Measurements from ENCODE around the gene EGFL7. TPM values are rescaled to one million over a fixed set of nuclear protein-coding genes. Genes with fewer than 3 reads are reported as not detected.
A peak's percentile ranks its signal among the peaks of the same experiment; 100 is the strongest.

Gene EGFL7
- total RNA-seq, 4 donors from 2014 or later: 38.8 to 81.0 (median 56.4) TPM

DNA sequence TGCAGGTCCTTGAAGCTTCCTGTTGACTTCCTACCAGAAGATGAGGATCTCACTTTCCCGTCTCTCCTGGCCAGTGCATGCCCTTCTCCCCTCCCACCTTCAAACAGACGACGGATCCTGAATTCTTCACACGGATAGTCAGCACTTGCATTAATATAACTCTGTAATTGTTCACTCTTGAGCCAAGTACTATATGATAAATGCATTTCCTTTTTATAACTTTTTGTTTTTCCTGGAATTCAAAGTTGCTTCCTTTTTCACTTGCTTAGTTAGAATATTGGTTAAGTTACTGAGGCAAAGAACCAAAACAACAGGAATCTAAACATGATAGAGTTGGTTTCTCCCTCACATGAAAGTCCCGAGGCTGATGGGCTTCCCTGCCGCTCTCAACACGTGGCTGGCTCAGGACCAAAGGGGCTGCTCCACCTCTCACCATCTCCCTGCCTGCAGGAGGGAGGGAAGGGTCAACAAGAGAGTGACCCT, 20.2 kb upstream of the EGFL7 start:
- Histone ChIP-seq H3K9me3 (no peaks in the 10 kb centered on the region), H3K4me1 (peaks cover 0 to 22% (median 12%) of the 10 kb centered on the region in 3 donors), H3K27me3 (peaks cover 56% of the 10 kb centered on the region), H3K36me3 (no peaks in the 10 kb centered on the region), H3K27ac (no peak overlapping the region), H3K4me3 (no peak overlapping the region)
- 19 to 37% methylated on average over 5 to 7 of the region's 7 CpGs for WGBS, 2 donors (ENCODE audit: low coverage in 1 of 2)
- TF ChIP-seq, protein P1, sequence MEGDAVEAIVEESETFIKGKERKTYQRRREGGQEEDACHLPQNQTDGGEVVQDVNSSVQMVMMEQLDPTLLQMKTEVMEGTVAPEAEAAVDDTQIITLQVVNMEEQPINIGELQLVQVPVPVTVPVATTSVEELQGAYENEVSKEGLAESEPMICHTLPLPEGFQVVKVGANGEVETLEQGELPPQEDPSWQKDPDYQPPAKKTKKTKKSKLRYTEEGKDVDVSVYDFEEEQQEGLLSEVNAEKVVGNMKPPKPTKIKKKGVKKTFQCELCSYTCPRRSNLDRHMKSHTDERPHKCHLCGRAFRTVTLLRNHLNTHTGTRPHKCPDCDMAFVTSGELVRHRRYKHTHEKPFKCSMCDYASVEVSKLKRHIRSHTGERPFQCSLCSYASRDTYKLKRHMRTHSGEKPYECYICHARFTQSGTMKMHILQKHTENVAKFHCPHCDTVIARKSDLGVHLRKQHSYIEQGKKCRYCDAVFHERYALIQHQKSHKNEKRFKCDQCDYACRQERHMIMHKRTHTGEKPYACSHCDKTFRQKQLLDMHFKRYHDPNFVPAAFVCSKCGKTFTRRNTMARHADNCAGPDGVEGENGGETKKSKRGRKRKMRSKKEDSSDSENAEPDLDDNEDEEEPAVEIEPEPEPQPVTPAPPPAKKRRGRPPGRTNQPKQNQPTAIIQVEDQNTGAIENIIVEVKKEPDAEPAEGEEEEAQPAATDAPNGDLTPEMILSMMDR (IDR thresholded peaks at IDR 0.05): no peak
- TF ChIP-seq POLR2A (IDR thresholded peaks at IDR 0.05) (no peak), POLR2AphosphoS5 (IDR thresholded peaks at IDR 0.05) (peak; percentile 40)
- ATAC-seq: no peak

DNA sequence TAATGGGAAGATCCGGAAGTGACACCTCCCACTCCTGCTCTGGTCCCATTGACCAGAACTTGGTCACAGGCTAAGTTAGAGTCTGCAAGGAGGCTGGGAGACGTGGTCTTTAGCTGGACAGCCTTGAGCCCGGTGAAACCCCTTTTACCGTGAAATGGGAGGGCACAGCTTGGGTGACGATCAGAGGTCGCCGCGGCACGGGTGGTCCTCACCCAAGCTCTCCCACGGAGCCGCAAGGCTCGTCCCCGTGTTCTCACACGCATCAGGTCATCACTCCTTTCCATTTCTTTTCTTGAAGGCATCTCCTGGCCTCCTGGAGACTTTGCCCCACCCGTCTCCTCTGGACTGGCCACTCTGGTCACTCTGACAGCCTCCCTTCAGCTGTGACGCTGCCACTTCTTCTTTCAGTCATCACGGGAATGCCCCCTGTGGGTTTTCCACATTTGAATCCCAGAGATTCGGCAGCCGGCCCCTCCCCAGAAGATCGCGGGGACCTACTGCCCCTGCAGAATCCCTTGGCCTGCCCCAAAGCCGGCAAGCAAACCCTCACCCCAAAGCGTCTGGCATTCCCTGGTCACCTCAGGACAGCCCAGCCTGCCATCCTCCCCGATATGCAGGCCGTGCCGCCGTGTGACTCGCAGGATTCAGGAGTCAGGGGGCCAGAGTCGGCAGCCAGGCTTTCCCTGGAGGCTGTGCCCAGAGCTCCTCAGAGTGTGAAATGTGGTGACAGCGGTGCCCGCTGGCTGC, 18.9 kb upstream of the EGFL7 start:
- Histone ChIP-seq H3K9me3 (no peaks in the 10 kb centered on the region), H3K4me1 (peaks cover 0 to 22% (median 12%) of the 10 kb centered on the region in 3 donors), H3K27me3 (peaks cover 56% of the 10 kb centered on the region), H3K27ac (peak overlapping the region in 3 of 4 donors; percentile 72 to 75 (median 72)), H3K36me3 (no peaks in the 10 kb centered on the region), H3K4me3 (peak overlapping the region in 1 of 2 donors; percentile 35)
- ATAC-seq: no peak
- 57 to 59% methylated on average over 12 to 13 of the region's 31 CpGs for WGBS, 2 donors (ENCODE audit: low coverage in 1 of 2)
- TF ChIP-seq, protein P1 (IDR thresholded peaks at IDR 0.05): no peak
- no peak for TF ChIP-seq EP300 (IDR thresholded peaks at IDR 0.05)

DNA sequence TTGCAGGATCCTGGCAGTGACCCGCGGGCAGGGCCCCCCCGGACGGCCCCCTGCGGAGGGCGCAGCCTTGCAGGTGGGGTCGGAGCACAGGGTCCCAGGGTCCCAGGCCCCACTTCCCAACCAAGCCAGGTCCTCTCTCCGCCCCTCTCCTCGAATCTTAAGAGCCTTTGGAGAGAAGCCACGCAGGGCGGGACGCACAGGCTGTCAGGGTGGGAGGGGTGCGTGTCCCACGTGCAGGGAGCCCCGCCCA, 18.4 kb upstream of the EGFL7 start:
- peaks cover 56% of the 10 kb centered on the region for H3K27me3 ChIP-seq
- TF ChIP-seq, protein P1 (IDR thresholded peaks at IDR 0.05): no peak
- TF ChIP-seq POLR2AphosphoS5 (IDR thresholded peaks at IDR 0.05): no peak
- TF ChIP-seq POLR2A (IDR thresholded peaks at IDR 0.05): no peak
- TF ChIP-seq EP300 (IDR thresholded peaks at IDR 0.05): no peak
- no peaks in the 10 kb centered on the region for H3K36me3 ChIP-seq
- peak overlapping the region in 3 of 4 donors; percentile 72 to 75 (median 72) for H3K27ac ChIP-seq
- no CpG with 5 or more reads among the region's 15 CpGs for WGBS, 2 donors (ENCODE audit: low coverage in 1 of 2)
- peak overlapping the region in 1 of 2 donors; percentile 35 for H3K4me3 ChIP-seq
- no peaks in the 10 kb centered on the region for H3K9me3 ChIP-seq
- peaks cover 0 to 22% (median 12%) of the 10 kb centered on the region in 3 donors for H3K4me1 ChIP-seq
- no peak for ATAC-seq

DNA sequence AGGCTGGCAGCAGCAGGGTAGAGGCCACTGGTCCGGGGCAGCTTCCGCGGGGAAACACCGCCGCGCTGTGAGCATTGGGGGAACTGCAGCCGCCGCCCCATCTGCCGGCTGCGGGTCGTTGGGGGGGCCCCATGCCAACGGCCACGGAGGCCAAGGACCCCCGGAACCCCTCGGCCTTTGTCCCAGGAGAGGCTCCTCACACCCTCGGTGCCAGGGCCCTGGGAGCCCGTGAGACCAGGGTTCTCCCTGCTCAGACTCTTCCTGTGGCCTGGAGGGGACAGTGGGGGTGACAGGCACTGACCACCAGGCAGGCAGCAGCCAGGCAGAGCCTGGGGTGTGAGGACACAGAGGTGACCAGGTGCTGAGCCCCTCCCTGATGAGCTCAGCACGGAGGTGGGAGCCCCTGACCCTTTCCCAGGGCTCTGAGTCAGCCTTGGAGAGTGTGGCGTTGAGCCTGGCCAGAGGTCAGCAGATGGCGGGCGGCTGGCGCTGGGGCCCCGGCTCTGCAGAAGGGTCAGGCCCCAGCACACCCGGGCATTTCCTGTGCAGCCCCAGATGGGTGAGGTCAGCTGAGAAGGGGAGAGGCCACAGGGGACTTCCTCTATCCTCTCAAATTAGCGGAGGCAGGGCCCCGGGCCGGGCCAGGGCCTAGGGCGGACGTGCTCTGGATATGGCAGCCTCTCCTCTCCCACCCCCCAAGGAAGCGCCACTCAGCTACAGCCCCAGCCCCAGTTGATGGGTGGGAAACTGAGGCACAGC, 17.9 kb upstream of the EGFL7 start:
- peaks cover 0 to 22% (median 12%) of the 10 kb centered on the region in 3 donors for H3K4me1 ChIP-seq
- H3K4me3 ChIP-seq: peak overlapping the region in 1 of 2 donors; percentile 35
- TF ChIP-seq POLR2A (IDR thresholded peaks at IDR 0.05) (peak in 1 of 2 donors; percentile 54), POLR2AphosphoS5 (IDR thresholded peaks at IDR 0.05) (peak; percentile 65), EP300 (IDR thresholded peaks at IDR 0.05) (no peak)
- TF ChIP-seq, protein P1 (IDR thresholded peaks at IDR 0.05): peak in 3 of 4 experiments; percentile 72 to 84 (median 74)
- no CpG with 5 or more reads among the region's 30 CpGs for WGBS, 2 donors (ENCODE audit: low coverage in 1 of 2)
- ATAC-seq: peak; percentile 77
- H3K9me3 ChIP-seq: no peaks in the 10 kb centered on the region
- H3K27me3 ChIP-seq: peaks cover 56% of the 10 kb centered on the region
- no peaks in the 10 kb centered on the region for H3K36me3 ChIP-seq
- H3K27ac ChIP-seq: peak overlapping the region in 3 of 4 donors; percentile 72 to 75 (median 72)

Measured in gastroesophageal sphincter (tissue), 4 donors.